PC-3 (cell line): Measurements from ENCODE around the gene OR51G1.

ENCODE experiments used
- EZH2 ChIP-seq: fragments of 300-600 bp; sonication (generic); IDR thresholded peaks from one replicate; pipeline ENCODE4 v1.6.1; 2017; ENCODE audit warnings: antibody characterized with exemption, mild to moderate bottlenecking, low read length; ENCODE audit not compliant: unreplicated experiment
- TF ChIP-seq, protein P1 (sequence below): fragments of 300-600 bp; sonication (generic); conservative IDR thresholded peaks from 2 replicates; pipeline ENCODE4 v1.5.1; 2017; ENCODE audit warnings: antibody characterized with exemption, low read depth, mild to moderate bottlenecking, low read length

DNA sequence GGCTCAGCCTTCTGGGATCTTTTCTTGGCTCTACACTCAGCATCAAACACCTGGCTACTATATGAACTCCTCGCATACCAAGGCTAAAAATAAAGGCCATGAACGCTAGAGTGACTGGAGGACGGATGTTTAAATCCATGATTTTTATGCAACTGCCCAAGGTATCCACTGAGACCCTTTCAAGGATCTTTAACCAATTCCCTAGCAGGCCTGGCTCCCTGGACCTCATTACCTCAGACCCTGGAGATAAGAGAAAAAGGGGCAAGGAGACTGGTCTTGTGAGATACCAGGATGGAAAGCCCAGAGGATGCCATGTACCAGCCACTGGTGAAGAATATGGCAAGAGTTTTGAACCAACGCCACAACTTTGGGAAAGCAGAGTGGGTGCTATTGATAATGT, 4.9 kb downstream of the OR51G1 start, which contains the start of gene OR51G2:
- TF ChIP-seq, protein P1, sequence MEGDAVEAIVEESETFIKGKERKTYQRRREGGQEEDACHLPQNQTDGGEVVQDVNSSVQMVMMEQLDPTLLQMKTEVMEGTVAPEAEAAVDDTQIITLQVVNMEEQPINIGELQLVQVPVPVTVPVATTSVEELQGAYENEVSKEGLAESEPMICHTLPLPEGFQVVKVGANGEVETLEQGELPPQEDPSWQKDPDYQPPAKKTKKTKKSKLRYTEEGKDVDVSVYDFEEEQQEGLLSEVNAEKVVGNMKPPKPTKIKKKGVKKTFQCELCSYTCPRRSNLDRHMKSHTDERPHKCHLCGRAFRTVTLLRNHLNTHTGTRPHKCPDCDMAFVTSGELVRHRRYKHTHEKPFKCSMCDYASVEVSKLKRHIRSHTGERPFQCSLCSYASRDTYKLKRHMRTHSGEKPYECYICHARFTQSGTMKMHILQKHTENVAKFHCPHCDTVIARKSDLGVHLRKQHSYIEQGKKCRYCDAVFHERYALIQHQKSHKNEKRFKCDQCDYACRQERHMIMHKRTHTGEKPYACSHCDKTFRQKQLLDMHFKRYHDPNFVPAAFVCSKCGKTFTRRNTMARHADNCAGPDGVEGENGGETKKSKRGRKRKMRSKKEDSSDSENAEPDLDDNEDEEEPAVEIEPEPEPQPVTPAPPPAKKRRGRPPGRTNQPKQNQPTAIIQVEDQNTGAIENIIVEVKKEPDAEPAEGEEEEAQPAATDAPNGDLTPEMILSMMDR = no peak
- no peak for TF ChIP-seq EZH2
